ENCODE measurements around the gene DAD1. TPM values are rescaled to one million over a fixed set of nuclear protein-coding genes. Genes with fewer than 3 reads are reported as not detected.

Gene DAD1
- total RNA-seq, 1 donor from 2014 or later, result 163 TPM

Other genes starting within 250 kb of the DAD1 start
- 31.0 TPM for gene ABHD4, start 9.1 kb upstream of the DAD1 start, total RNA-seq
- not detected for gene OR6J1, start 55.1 kb upstream of the DAD1 start, total RNA-seq
- 79.1 TPM for gene OXA1L, start 177.5 kb upstream of the DAD1 start, total RNA-seq
- gene SLC7A7, start 226.2 kb upstream of the DAD1 start, total RNA-seq, result 1.4 TPM
- gene MRPL52, start 240.7 kb upstream of the DAD1 start, total RNA-seq, result 103 TPM
- 109 TPM for gene MMP14, start 247.4 kb upstream of the DAD1 start, total RNA-seq